H1 (cell line): ENCODE measurements around the gene MRPS31. TPM values are rescaled to one million over a fixed set of nuclear protein-coding genes. Genes with fewer than 3 reads are reported as not detected.

Experiments used
- CTCF ChIA-PET: fragments of 300-600 bp; sonication (Branson Sonifier 250); formaldehyde crosslinking; loops from one replicate; lab custom pipeline; 2021; ENCODE audit not compliant: partially characterized antibody; lab: Charles Lee
- POLR2A ChIA-PET: fragments of 300-600 bp; sonication (Branson Sonifier 250); formaldehyde crosslinking; loops from one replicate; lab custom pipeline; 2021; ENCODE audit warnings: inconsistent platforms; ENCODE audit not compliant: partially characterized antibody; lab: Charles Lee
- DNase-seq, 2 experiments: peaks; one replicate each; pipeline versions ENCODE4 v3.0.0 to v3.0.0-alpha.2; 2010 to 2022; ENCODE audit warnings: low spot score in 2 of 2, low read depth in 1 of 2, mixed read lengths in 1 of 2
- FAIRE-seq: peaks from 2 replicates; lab custom pipeline; 2011; peaks lifted over from hg19 to GRCh38; lab: Jason Lieb, UNC
- H2AFZ ChIP-seq: 2 replicates; pipeline ENCODE4 v1.8.1; 2012; ENCODE audit warnings: low read length, inconsistent platforms
- H2AK5ac ChIP-seq: 2 replicates; pipeline ENCODE4 v1.6.1; 2013; ENCODE audit warnings: low read depth, low read length
- H2BK120ac ChIP-seq: replicated peaks from 2 replicates; pipeline ENCODE3; 2013; ENCODE audit warnings: low read depth, low read length, inconsistent platforms
- H2BK12ac ChIP-seq: 2 replicates; pipeline ENCODE4 v1.6.1; 2013; ENCODE audit warnings: low read depth, low read length
- H2BK15ac ChIP-seq: 2 replicates; pipeline ENCODE4 v1.6.1; 2013; ENCODE audit warnings: low read length
- H2BK20ac ChIP-seq: 2 replicates; pipeline ENCODE4 v1.6.1; 2013; ENCODE audit warnings: low read length
- H2BK5ac ChIP-seq: 2 replicates; pipeline ENCODE4 v1.6.1; 2013; ENCODE audit warnings: low read depth, low read length
- H3K14ac ChIP-seq: 2 replicates; pipeline ENCODE4 v1.6.1; 2013; ENCODE audit warnings: inconsistent platforms; ENCODE audit not compliant: insufficient read length
- H3K18ac ChIP-seq: 2 replicates; pipeline ENCODE4 v1.6.1; 2013; ENCODE audit warnings: low read length; ENCODE audit errors: extremely low read depth
- H3K23ac ChIP-seq: 2 replicates; pipeline ENCODE4 v1.6.1; 2013; ENCODE audit warnings: inconsistent platforms; ENCODE audit not compliant: insufficient read length
- H3K23me2 ChIP-seq: 2 replicates; pipeline ENCODE4 v1.6.1; 2013; ENCODE audit warnings: low read depth, low read length
- H3K27ac ChIP-seq: 2 replicates; pipeline ENCODE4 v1.6.1; 2011; ENCODE audit warnings: low read depth, low read length, inconsistent platforms
- H3K27me3 ChIP-seq, 4 experiments: replicated peaks in 1 of 4; 1 replicate in 1 of 4; 2 replicates in 3 of 4; pipeline versions ENCODE4 v1.6.1 to v1.8.1; 2011 to 2013; ENCODE audit warnings: low read length in 3 of 4, mild to moderate bottlenecking in 3 of 4, inconsistent platforms in 2 of 4, mixed read lengths in 2 of 4, moderate library complexity in 1 of 4; ENCODE audit not compliant: control insufficient read depth in 3 of 4, insufficient read depth in 3 of 4; ENCODE audit errors: extremely low read depth in 1 of 4
- H3K36me3 ChIP-seq, 4 experiments: 2 replicates each; pipeline versions ENCODE4 v1.6.1 to v1.8.1; 2011 to 2013; ENCODE audit warnings: mild to moderate bottlenecking in 4 of 4, low read length in 3 of 4, moderate library complexity in 2 of 4, control low read depth in 1 of 4, inconsistent platforms in 1 of 4; ENCODE audit not compliant: insufficient read depth in 4 of 4, control insufficient read depth in 2 of 4
- H3K4ac ChIP-seq: replicated peaks from 2 replicates; pipeline ENCODE3; 2013; ENCODE audit warnings: low read length, low read depth, mixed read lengths, inconsistent platforms; ENCODE audit not compliant: insufficient read length
- H3K4me1 ChIP-seq, 4 experiments: replicated peaks in 1 of 4; 1 replicate in 1 of 4; 2 replicates in 3 of 4; pipeline versions ENCODE4 v1.6.1 to v1.8.1; 2011 to 2013; ENCODE audit warnings: low read length in 3 of 4, inconsistent platforms in 2 of 4, mixed read lengths in 1 of 4; ENCODE audit not compliant: insufficient read depth in 4 of 4, control insufficient read depth in 3 of 4
- H3K4me2 ChIP-seq, 2 experiments: 2 replicates each; pipeline versions ENCODE4 v1.6.1 to v1.8.1; 2011 to 2013; ENCODE audit warnings: low read depth in 2 of 2, low read length in 2 of 2, control low read depth in 1 of 2, inconsistent platforms in 1 of 2, mild to moderate bottlenecking in 1 of 2; ENCODE audit not compliant: insufficient read depth in 1 of 2
- H3K4me3 ChIP-seq, 4 experiments: fragments of 200-600, 300-600 bp in 1 of 4; sonication (generic), shearing (Covaris generic), sonication (Bioruptor Twin) in 1 of 4; 2 replicates each; pipeline versions ENCODE4 v1.5.1 to v1.8.1; 2011 to 2016; ENCODE audit warnings: low read length in 4 of 4, low read depth in 3 of 4, control low read depth in 2 of 4, inconsistent platforms in 2 of 4, mild to moderate bottlenecking in 2 of 4, mixed read lengths in 1 of 4, moderate library complexity in 1 of 4; ENCODE audit not compliant: insufficient read depth in 2 of 4; ENCODE audit errors: extremely low read depth in 1 of 4
- H3K56ac ChIP-seq: replicated peaks from 2 replicates; pipeline ENCODE3; 2013; ENCODE audit warnings: low read depth, mild to moderate bottlenecking, mixed read lengths, low read length, inconsistent platforms; ENCODE audit not compliant: insufficient read length
- H3K79me1 ChIP-seq: 2 replicates; pipeline ENCODE4 v1.6.1; 2013; ENCODE audit warnings: low read depth, low read length, control low read depth
- H3K79me2 ChIP-seq, 2 experiments: 2 replicates each; pipeline versions ENCODE4 v1.6.1 to v1.8.1; 2012 to 2013; ENCODE audit warnings: low read length in 2 of 2, mild to moderate bottlenecking in 2 of 2, inconsistent platforms in 1 of 2; ENCODE audit not compliant: insufficient read depth in 2 of 2, control insufficient read depth in 1 of 2
- H3K9ac ChIP-seq, 4 experiments: replicated peaks in 1 of 4; 1 replicate in 1 of 4; 2 replicates in 3 of 4; pipeline versions ENCODE4 v1.6.1 to v1.8.1; 2011 to 2013; ENCODE audit warnings: low read depth in 3 of 4, low read length in 3 of 4, control low read depth in 2 of 4, mild to moderate bottlenecking in 2 of 4, moderate library complexity in 2 of 4, inconsistent platforms in 1 of 4; ENCODE audit errors: extremely low read depth in 1 of 4
- H3K9me3 ChIP-seq, 2 experiments: 2 replicates each; pipeline versions ENCODE4 v1.6.1 to v1.8.1; 2012 to 2013; ENCODE audit warnings: mild to moderate bottlenecking in 2 of 2, moderate library complexity in 2 of 2, control low read depth in 1 of 2, inconsistent platforms in 1 of 2, low read depth in 1 of 2, low read length in 1 of 2, mixed read lengths in 1 of 2; ENCODE audit not compliant: insufficient read depth in 2 of 2
- H4K20me1 ChIP-seq, 2 experiments: replicated peaks in 1 of 2; 2 replicates each; pipeline versions ENCODE3 to v1.8.1; 2011 to 2013; ENCODE audit warnings: inconsistent platforms in 2 of 2, low read length in 2 of 2, mild to moderate bottlenecking in 1 of 2; ENCODE audit not compliant: insufficient read depth in 2 of 2, control insufficient read depth in 1 of 2
- H4K5ac ChIP-seq: 2 replicates; pipeline ENCODE4 v1.6.1; 2013; ENCODE audit warnings: low read length, low read depth, mixed read lengths, inconsistent platforms; ENCODE audit not compliant: insufficient read length
- H4K8ac ChIP-seq: 2 replicates; pipeline ENCODE4 v1.8.0; 2013; ENCODE audit warnings: mild to moderate bottlenecking, moderate library complexity, low read length, inconsistent platforms; ENCODE audit not compliant: insufficient read depth; ENCODE audit errors: extremely low read depth
- H4K91ac ChIP-seq: replicated peaks from 2 replicates; pipeline ENCODE3; 2013; ENCODE audit warnings: low read length, mixed read lengths, inconsistent platforms; ENCODE audit not compliant: insufficient read length
- BRCA1 ChIP-seq: IDR thresholded peaks from 2 replicates; pipeline ENCODE4 v1.6.1; 2012; ENCODE audit warnings: low read depth, low read length, improper control_type of control experiment
- CBX5 ChIP-seq: fragments of 300-800, 300-1000 bp; sonication (generic); IDR thresholded peaks from 2 replicates; pipeline ENCODE4 v1.7.1; 2016; ENCODE audit warnings: antibody characterized with exemption, low read length, low read depth
- CTCF ChIP-seq, 3 experiments: IDR thresholded peaks; 1 replicate in 2 of 3; 2 replicates in 1 of 3; pipeline versions ENCODE4 v1.5.1 to v1.6.1; 2011; ENCODE audit warnings: low read length in 3 of 3, mild to moderate bottlenecking in 3 of 3, inconsistent platforms in 2 of 3, low read depth in 1 of 3, moderate library complexity in 1 of 3; ENCODE audit not compliant: insufficient read depth in 1 of 3; ENCODE audit errors: control extremely low read depth in 1 of 3
- GTF2F1 ChIP-seq: IDR thresholded peaks from 2 replicates; pipeline ENCODE4 v1.6.1; 2012; ENCODE audit warnings: low read depth, low read length, improper control_type of control experiment, borderline replicate concordance
- JUN ChIP-seq: IDR thresholded peaks from 2 replicates; pipeline ENCODE4 v1.6.1; 2011; ENCODE audit warnings: low read depth, mild to moderate bottlenecking, improper control_type of control experiment, low read length
- KDM1A ChIP-seq: fragments of 200-600, 300-600 bp; sonication (generic); IDR thresholded peaks from 2 replicates; pipeline ENCODE4 v1.7.1; 2016; ENCODE audit warnings: mild to moderate bottlenecking, low read length, borderline replicate concordance
- MAFK ChIP-seq: IDR thresholded peaks from 2 replicates; pipeline ENCODE4 v1.6.1; 2012; ENCODE audit warnings: low read depth, mild to moderate bottlenecking, improper control_type of control experiment, low read length
- PHF8 ChIP-seq: fragments of 200-600 bp; sonication (generic); conservative IDR thresholded peaks from 2 replicates; pipeline ENCODE4 v1.7.1; 2012; ENCODE audit warnings: low read depth, mild to moderate bottlenecking, inconsistent platforms, low read length, moderate library complexity
- POLR2A ChIP-seq, 2 experiments: IDR thresholded peaks; 1 replicate in 1 of 2; 2 replicates in 1 of 2; pipeline ENCODE4 v1.6.1; 2011; ENCODE audit warnings: low read depth in 2 of 2, low read length in 2 of 2, mild to moderate bottlenecking in 2 of 2; ENCODE audit errors: control extremely low read depth in 1 of 2
- RAD21 ChIP-seq, 2 experiments: IDR thresholded peaks in 1 of 2; conservative IDR thresholded peaks in 1 of 2; 2 replicates each; pipeline ENCODE4 v1.6.1; 2011; ENCODE audit warnings: low read depth in 2 of 2, low read length in 2 of 2, improper control_type of control experiment in 1 of 2, inconsistent platforms in 1 of 2, mild to moderate bottlenecking in 1 of 2, moderate library complexity in 1 of 2
- WGBS, 2 experiments: shearing (Covaris generic) in 1 of 2; methylation state at CpG; one replicate each; pipeline versions ENCODE4 v1.1.6 to v1.1.7; 2013 to 2015; ENCODE audit warnings: low lambda C conversion rate in 2 of 2, mixed read lengths in 2 of 2, inconsistent platforms in 1 of 2, low coverage in 1 of 2, missing lambda C conversion rate in 1 of 2; ENCODE audit not compliant: insufficient replicate concordance in 2 of 2, insufficient coverage in 1 of 2, insufficient read length in 1 of 2; ENCODE audit errors: extremely low coverage in 1 of 2, missing lambda C conversion rate in 1 of 2; 5-methylcytosine and 5-hydroxymethylcytosine counted together
- polyA plus RNA-seq, 7 experiments: library from polyadenylated mRNA; depleted of rRNA in 3 of 7; stranded (reverse) in 5 of 7; unstranded in 2 of 7; fragments of >200 nt in 5 of 7; fragments of 200-250 nt in 2 of 7; gene quantifications; 1 replicate in 5 of 7; 2 replicates in 1 of 7; 4 replicates in 1 of 7; pipeline versions ENCODE4 v1.2.1 to v1.2.3, GENCODE V29; 2011 to 2013; ENCODE audit warnings: missing spikeins in 2 of 7, mixed read lengths in 2 of 7
- total RNA-seq: library from RNA; stranded (reverse); fragmentation: NEBNext Ultra II Directional; extraction: Animal tissue kit (Norgen Biotek cat#: 25700); gene quantifications from 2 replicates; pipeline ENCODE4 v1.2.1, GENCODE V29; 2021

MRPS31 gene
- total and polyA plus RNA-seq, 2 of the 8 experiments (the other 6 are each of a cell fraction or from before 2014, with no cell fraction given): 13.6 to 33.3 TPM

DNA sequence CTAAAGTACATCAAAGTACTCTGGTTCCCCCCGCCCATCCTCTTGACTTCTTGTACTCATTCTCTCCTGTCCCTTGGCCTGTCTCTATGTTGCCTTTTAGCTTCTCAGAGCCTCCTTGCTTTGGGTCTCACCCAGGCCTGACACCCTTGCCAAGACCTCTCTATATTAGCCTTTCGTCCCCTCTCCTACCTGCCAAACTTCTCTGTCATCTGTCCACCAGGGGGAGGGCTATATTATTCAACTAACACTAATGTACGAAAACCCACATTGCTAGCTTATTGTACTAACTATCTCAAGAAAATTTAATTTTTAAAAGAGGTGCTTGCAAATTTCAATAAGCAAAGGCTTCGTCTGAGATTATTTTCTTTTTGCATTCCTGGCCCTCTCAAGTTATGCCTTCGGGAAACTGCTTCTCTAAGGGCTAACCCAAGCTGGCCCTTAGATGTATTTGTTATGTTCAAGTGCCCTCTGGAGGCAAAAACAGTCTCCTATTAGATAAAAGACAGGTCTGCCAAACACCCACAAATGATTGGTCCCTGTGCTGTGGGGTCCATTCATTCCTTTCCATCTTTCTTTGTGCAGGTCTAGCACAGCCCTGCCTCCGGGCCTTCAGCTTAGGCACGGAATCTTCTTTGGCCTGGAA is 6.3 kb upstream of the MRPS31 start:
- no peaks in the 10 kb centered on the region for H3K27me3 ChIP-seq
- no peaks in the 10 kb centered on the region for H3K79me1 ChIP-seq
- no peak overlapping the region for H3K18ac ChIP-seq
- no peak overlapping the region for H4K5ac ChIP-seq
- no peak overlapping the region for H2BK12ac ChIP-seq
- no peaks in the 10 kb centered on the region for H3K23me2 ChIP-seq
- FAIRE-seq (no peak), DNase-seq (no peak)
- no peak overlapping the region for H3K23ac ChIP-seq
- no peak overlapping the region for H3K27ac ChIP-seq
- H4K91ac ChIP-seq: no peak overlapping the region
- ChIA-PET CTCF (interaction anchor here (0.6 to 5.3 kb wide), 67 partner anchors 8 to 1158 kb away, joined by 3 to 38 read pairs (median 4); partner anchors contain the start of gene SLC25A15), POLR2A (interaction anchor here (1.7 kb wide), 1 partner anchor 12 kb away, joined by 7 read pairs; the partner anchor contains the start of gene SLC25A15)
- no peak overlapping the region for H2BK5ac ChIP-seq
- H3K4me2 ChIP-seq: peak overlapping the region in 1 of 2 experiments; percentile 37; a peak in 2 of 4 replicates
- no peak overlapping the region; the same call in 1 of the 2 replicates for H2BK15ac ChIP-seq
- H3K4ac ChIP-seq: no peak overlapping the region
- no peaks in the 10 kb centered on the region; a peak in 1 of 7 replicates for H3K4me1 ChIP-seq
- H3K36me3 ChIP-seq: no peaks in the 10 kb centered on the region
- no peaks in the 10 kb centered on the region for H3K9me3 ChIP-seq
- no peak overlapping the region for H2BK120ac ChIP-seq
- peak overlapping the region; percentile 89 for H2AFZ ChIP-seq
- H2BK20ac ChIP-seq: no peak overlapping the region
- H4K8ac ChIP-seq: no peak overlapping the region
- H3K56ac ChIP-seq: no peak overlapping the region
- no peaks in the 10 kb centered on the region for H4K20me1 ChIP-seq
- no peak overlapping the region for H3K9ac ChIP-seq
- no peak overlapping the region for H2AK5ac ChIP-seq
- no peak overlapping the region for H3K14ac ChIP-seq
- 14% methylated on average over 7 of the region's 7 CpGs; no CpG with 5 or more reads in 1 of the 2 experiments for WGBS, 2 experiments
- H3K79me2 ChIP-seq: no peaks in the 10 kb centered on the region
- H3K4me3 ChIP-seq: peak overlapping the region in 3 of 4 experiments; percentile 7 to 55 (median 13); a peak in 4 of 8 replicates
- TF ChIP-seq PHF8 (no peak), JUN (no peak), MAFK (no peak), RAD21 (IDR thresholded peaks at IDR 0.05 in 1 of 2, conservative IDR thresholded peaks at IDR 0.05 in 1 of 2; ENCODE audit: low read depth in 2 of 2, low read length in 2 of 2) (peak; percentile 76 to 77), GTF2F1 (no peak), KDM1A (no peak), CTCF (IDR thresholded peaks at IDR 0.05; ENCODE audit: control extremely low read depth in 1 of 3, insufficient read depth in 1 of 3, low read depth in 1 of 3, low read length in 3 of 3) (peak; percentile 21 to 66 (median 49)), BRCA1 (no peak), POLR2A (IDR thresholded peaks at IDR 0.05; ENCODE audit: control extremely low read depth in 1 of 2, low read depth in 2 of 2, low read length in 2 of 2) (no peak), CBX5 (no peak)
